Cardiac fibroblast (primary cell): ENCODE data around the gene SPTBN4.
A peak's percentile ranks its signal among the peaks of the same experiment; 100 is the strongest.

Source experiments
- DNase-seq, 2 donors: peaks; one replicate each; pipeline versions ENCODE4 v3.0.0 to v3.0.0-alpha.2; 2010; ENCODE audit warnings: low read depth in 2 of 2
- H3K4me3 ChIP-seq, 2 donors: replicated peaks in 1 of 2; 1 replicate in 1 of 2; 2 replicates in 1 of 2; pipeline ENCODE4 v1.5.1; 2011; ENCODE audit warnings: low read depth in 2 of 2, low read length in 2 of 2, mild to moderate bottlenecking in 2 of 2, moderate library complexity in 1 of 2
- CTCF ChIP-seq: IDR thresholded peaks from one replicate; pipeline ENCODE4 v1.5.1; 2011; ENCODE audit warnings: low read depth, mild to moderate bottlenecking, low read length, inconsistent platforms

The SPTBN4 gene

GRCh38 chr19:40609561-40610395, 143.0 kb downstream of the SPTBN4 start:
- H3K4me3 ChIP-seq = peak overlapping the region; percentile 19 to 38
- TF ChIP-seq CTCF = no peak
- peak; percentile 67 to 79 for DNase-seq

GRCh38 chr19:40610396-40611064, 143.7 kb downstream of the SPTBN4 start:
- H3K4me3 ChIP-seq = no peak overlapping the region
- no peak for DNase-seq
- TF ChIP-seq CTCF = no peak

GRCh38 chr19:40611096-40611495, 144.3 kb downstream of the SPTBN4 start:
- no peak for TF ChIP-seq CTCF
- no peak overlapping the region for H3K4me3 ChIP-seq
- DNase-seq = no peak

GRCh38 chr19:40611900-40612698, 145.3 kb downstream of the SPTBN4 start:
- H3K4me3 ChIP-seq = no peak overlapping the region
- no peak for TF ChIP-seq CTCF
- DNase-seq = no peak

- DNase-seq = no peak
- TF ChIP-seq CTCF = no peak
- peak overlapping the region in 1 of 2 donors; percentile 86 for H3K4me3 ChIP-seq
Measured at GRCh38 chr19:40612831-40613689, 146.3 kb downstream of the SPTBN4 start.
